Loucy (cell line): ENCODE measurements around the gene SLC25A21.

ENCODE experiments used
- EZH2phosphoT487 ChIP-seq: fragments of 200-600 bp; IDR thresholded peaks from 2 replicates; pipeline ENCODE4 v1.6.1; 2018; ENCODE audit warnings: antibody characterized with exemption, mild to moderate bottlenecking, moderate library complexity, borderline replicate concordance
- TF ChIP-seq, protein P1 (sequence below): fragments of 200-600 bp; sonication (generic); conservative IDR thresholded peaks from 2 replicates; pipeline ENCODE4 v1.5.1; 2014; ENCODE audit warnings: mild to moderate bottlenecking, antibody characterized with exemption, low read length

DNA sequence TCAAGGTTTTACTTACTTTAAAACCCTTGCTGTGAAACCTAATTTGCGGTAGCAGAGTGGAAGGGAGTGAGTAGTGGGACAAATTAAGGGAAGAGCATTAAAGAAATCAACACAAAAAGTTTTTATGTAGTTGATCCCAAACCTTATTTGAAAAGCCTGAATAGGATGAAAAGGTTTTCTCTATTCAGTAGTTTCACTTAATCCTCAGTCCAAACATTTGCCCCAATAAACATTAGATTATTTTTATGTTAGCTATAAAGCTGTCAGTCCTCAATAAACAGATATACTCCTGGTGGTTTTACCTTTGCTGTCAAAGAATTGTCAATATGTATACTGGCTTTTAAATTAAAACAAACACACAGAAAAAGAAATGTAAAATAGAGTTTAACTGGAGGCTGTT lies 374.8 kb downstream of the SLC25A21 start:
- TF ChIP-seq, protein P1, sequence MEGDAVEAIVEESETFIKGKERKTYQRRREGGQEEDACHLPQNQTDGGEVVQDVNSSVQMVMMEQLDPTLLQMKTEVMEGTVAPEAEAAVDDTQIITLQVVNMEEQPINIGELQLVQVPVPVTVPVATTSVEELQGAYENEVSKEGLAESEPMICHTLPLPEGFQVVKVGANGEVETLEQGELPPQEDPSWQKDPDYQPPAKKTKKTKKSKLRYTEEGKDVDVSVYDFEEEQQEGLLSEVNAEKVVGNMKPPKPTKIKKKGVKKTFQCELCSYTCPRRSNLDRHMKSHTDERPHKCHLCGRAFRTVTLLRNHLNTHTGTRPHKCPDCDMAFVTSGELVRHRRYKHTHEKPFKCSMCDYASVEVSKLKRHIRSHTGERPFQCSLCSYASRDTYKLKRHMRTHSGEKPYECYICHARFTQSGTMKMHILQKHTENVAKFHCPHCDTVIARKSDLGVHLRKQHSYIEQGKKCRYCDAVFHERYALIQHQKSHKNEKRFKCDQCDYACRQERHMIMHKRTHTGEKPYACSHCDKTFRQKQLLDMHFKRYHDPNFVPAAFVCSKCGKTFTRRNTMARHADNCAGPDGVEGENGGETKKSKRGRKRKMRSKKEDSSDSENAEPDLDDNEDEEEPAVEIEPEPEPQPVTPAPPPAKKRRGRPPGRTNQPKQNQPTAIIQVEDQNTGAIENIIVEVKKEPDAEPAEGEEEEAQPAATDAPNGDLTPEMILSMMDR = no peak
- no peak for TF ChIP-seq EZH2phosphoT487
